Calu3 (cell line): ENCODE data around the gene STK39. TPM values are rescaled to one million over a fixed set of nuclear protein-coding genes. Genes with fewer than 3 reads are reported as not detected.

ENCODE experiments used
- BruUV-seq: library from RNA; stranded (reverse); fragments of 400-500 nt; replicated peaks from 2 replicates; lab custom pipeline; 2021; lab: Mats Ljungman, UMichigan
- CTCF ChIA-PET: fragments of 300-600 bp; sonication (Branson Sonifier 250); formaldehyde crosslinking; loops from one replicate; lab custom pipeline; 2022; ENCODE audit warnings: antibody characterized with exemption; lab: Charles Lee
- DNase-seq: peaks from one replicate; pipeline ENCODE4 v3.0.0; 2022
- H3K27ac Mint-ChIP-seq: one replicate; pipeline ENCODE4 v1.8.0; 2022; ENCODE audit warnings: mixed read lengths; ENCODE audit not compliant: unreplicated experiment
- H3K27me3 Mint-ChIP-seq: one replicate; pipeline ENCODE4 v1.8.0; 2022; ENCODE audit warnings: mixed read lengths; ENCODE audit not compliant: unreplicated experiment
- H3K36me3 Mint-ChIP-seq: one replicate; pipeline ENCODE4 v1.8.0; 2022; ENCODE audit warnings: mild to moderate bottlenecking, moderate library complexity, mixed read lengths; ENCODE audit not compliant: insufficient read depth, unreplicated experiment
- H3K4me1 Mint-ChIP-seq: one replicate; pipeline ENCODE4 v1.8.0; 2022; ENCODE audit warnings: mild to moderate bottlenecking, low read depth, mixed read lengths; ENCODE audit not compliant: unreplicated experiment
- H3K4me3 Mint-ChIP-seq: one replicate; pipeline ENCODE4 v1.8.0; 2022; ENCODE audit warnings: mild to moderate bottlenecking, low read depth, moderate library complexity, mixed read lengths; ENCODE audit not compliant: unreplicated experiment
- H3K9me3 Mint-ChIP-seq: one replicate; pipeline ENCODE4 v1.8.0; 2022; ENCODE audit warnings: low read depth, mixed read lengths; ENCODE audit not compliant: unreplicated experiment
- CTCF ChIP-seq: fragments of 200-600 bp; IDR thresholded peaks from one replicate; pipeline ENCODE4 v1.8.0; 2022; ENCODE audit warnings: antibody characterized with exemption; ENCODE audit not compliant: unreplicated experiment
- intact Hi-C: fragments of 100-400 bp; cut with micrococcal nuclease; formaldehyde crosslinking; loops from one replicate; pipeline ENCODE4 v1.10.0; 2022; ENCODE audit not compliant: unreplicated experiment
- total RNA-seq: library from RNA; stranded (reverse); gene quantifications from 2 replicates; pipeline ENCODE4 v1.2.3, GENCODE V29; 2022

The STK39 gene
- total RNA-seq, 1 experiment from 2014 or later, result 110 TPM

GRCh38 chr2:168024459-168024858 is 222.9 kb downstream of the STK39 start:
- no peak for TF ChIP-seq CTCF
- no peak for DNase-seq
- Mint-ChIP-seq H3K36me3 (peaks cover 12% of the 10 kb centered on the region), H3K27me3 (no peaks in the 10 kb centered on the region), H3K9me3 (no peaks in the 10 kb centered on the region), H3K4me3 (no peak overlapping the region), H3K27ac (no peak overlapping the region), H3K4me1 (no peaks in the 10 kb centered on the region)
- no TSS peak for BruUV-seq
- intact Hi-C loops, result no loop called here
- CTCF ChIA-PET, result no interaction called here

- H3K36me3 Mint-ChIP-seq, result peaks cover 4% of the 10 kb centered on the region
- CTCF ChIA-PET, result interaction anchor here (0.7 kb wide), 1 partner anchor 30 kb away, joined by 3 read pairs; no protein-coding TSS in a partner anchor
- H3K9me3 Mint-ChIP-seq, result no peaks in the 10 kb centered on the region
- no peaks in the 10 kb centered on the region for H3K4me1 Mint-ChIP-seq
- BruUV-seq, result no TSS peak
- H3K27ac Mint-ChIP-seq, result no peak overlapping the region
- DNase-seq, result no peak
- intact Hi-C loops, result no loop called here
- H3K27me3 Mint-ChIP-seq, result no peaks in the 10 kb centered on the region
- no peak overlapping the region for H3K4me3 Mint-ChIP-seq
- TF ChIP-seq CTCF, result no peak
Observed at GRCh38 chr2:168021800-168022587, 225.4 kb downstream of the STK39 start.

- Mint-ChIP-seq H3K36me3 (peaks cover 4% of the 10 kb centered on the region), H3K4me3 (no peak overlapping the region), H3K4me1 (no peaks in the 10 kb centered on the region), H3K27ac (no peak overlapping the region), H3K27me3 (no peaks in the 10 kb centered on the region), H3K9me3 (no peaks in the 10 kb centered on the region)
- BruUV-seq, result no TSS peak
- CTCF ChIA-PET, result no interaction called here
- intact Hi-C loops, result no loop called here
- no peak for DNase-seq
- no peak for TF ChIP-seq CTCF
Observed at GRCh38 chr2:168015274-168015953, 232.0 kb downstream of the STK39 start.

GRCh38 chr2:168009900-168010299 is 237.5 kb downstream of the STK39 start:
- no peak for DNase-seq
- H3K36me3 Mint-ChIP-seq, result peaks cover 9% of the 10 kb centered on the region
- no peak overlapping the region for H3K27ac Mint-ChIP-seq
- no peaks in the 10 kb centered on the region for H3K4me1 Mint-ChIP-seq
- no peak for TF ChIP-seq CTCF
- no TSS peak for BruUV-seq
- H3K27me3 Mint-ChIP-seq, result no peaks in the 10 kb centered on the region
- no peaks in the 10 kb centered on the region for H3K9me3 Mint-ChIP-seq
- CTCF ChIA-PET, result no interaction called here
- intact Hi-C loops, result no loop called here
- H3K4me3 Mint-ChIP-seq, result no peak overlapping the region
